Mesenchymal stem cell (in vitro differentiated cells and primary cell): ENCODE measurements around the gene CNGB1.
"Not testable (repeated sequence)": the region's sequence is repeated elsewhere in the genome, so short reads cannot be mapped to it uniquely, and the experiment has no call there.

Experiments used
- DNase-seq: peaks from one replicate; pipeline ENCODE4 v3.0.0-alpha.2; 2013
- H2AFZ ChIP-seq: one replicate; pipeline ENCODE4 v1.6.1; 2013; ENCODE audit warnings: low read depth, mild to moderate bottlenecking, control low read depth, inconsistent platforms, low read length, moderate library complexity
- H2AK5ac ChIP-seq: 2 replicates; pipeline ENCODE4 v1.6.1; 2013; ENCODE audit warnings: low read length, moderate library complexity, mild to moderate bottlenecking, inconsistent platforms; ENCODE audit not compliant: severe bottlenecking
- H2BK120ac ChIP-seq: one replicate; pipeline ENCODE4 v1.6.1; 2013; ENCODE audit warnings: low read depth, mild to moderate bottlenecking, inconsistent platforms, low read length, moderate library complexity
- H2BK12ac ChIP-seq, 2 experiments: one replicate each; pipeline ENCODE4 v1.6.1; 2013; ENCODE audit warnings: inconsistent platforms in 2 of 2, low read length in 2 of 2, mild to moderate bottlenecking in 2 of 2, moderate library complexity in 2 of 2, control low read depth in 1 of 2
- H2BK15ac ChIP-seq: one replicate; pipeline ENCODE4 v1.6.1; 2013; ENCODE audit warnings: mild to moderate bottlenecking, low read depth, inconsistent platforms; ENCODE audit not compliant: poor library complexity, severe bottlenecking
- H2BK5ac ChIP-seq: 2 replicates; pipeline ENCODE4 v1.6.1; 2013; ENCODE audit warnings: low read depth, mild to moderate bottlenecking, low read length, control low read depth, inconsistent platforms; ENCODE audit not compliant: poor library complexity, severe bottlenecking
- H3K14ac ChIP-seq, 2 experiments: one replicate each; pipeline ENCODE4 v1.6.1; 2013; ENCODE audit warnings: inconsistent platforms in 2 of 2, low read length in 2 of 2, control low read depth in 1 of 2, mild to moderate bottlenecking in 1 of 2, moderate library complexity in 1 of 2
- H3K18ac ChIP-seq, 2 experiments: one replicate each; pipeline ENCODE4 v1.6.1; 2013; ENCODE audit warnings: inconsistent platforms in 2 of 2, low read length in 2 of 2, control low read depth in 1 of 2, low read depth in 1 of 2, mild to moderate bottlenecking in 1 of 2
- H3K23ac ChIP-seq, 2 experiments: one replicate each; pipeline ENCODE4 v1.6.1; 2013; ENCODE audit warnings: inconsistent platforms in 2 of 2, low read length in 2 of 2, mild to moderate bottlenecking in 2 of 2, moderate library complexity in 2 of 2, control low read depth in 1 of 2
- H3K27ac ChIP-seq: 2 replicates; pipeline ENCODE4 v1.5.1; 2013; ENCODE audit warnings: mild to moderate bottlenecking, moderate library complexity, low read length, control low read depth, inconsistent platforms; ENCODE audit not compliant: poor library complexity, severe bottlenecking
- H3K27me3 ChIP-seq, 2 experiments: 2 replicates each; pipeline versions ENCODE4 v1.6.1 to v1.7.0; 2013; ENCODE audit warnings: low read length in 2 of 2, mild to moderate bottlenecking in 2 of 2, moderate library complexity in 2 of 2, control low read depth in 1 of 2, inconsistent platforms in 1 of 2; ENCODE audit not compliant: control insufficient read depth in 1 of 2, insufficient read depth in 1 of 2
- H3K36me3 ChIP-seq, 2 experiments: 2 replicates each; pipeline versions ENCODE4 v1.6.1 to v1.7.0; 2013; ENCODE audit warnings: low read length in 2 of 2, control low read depth in 1 of 2, inconsistent platforms in 1 of 2, low read depth in 1 of 2, mild to moderate bottlenecking in 1 of 2; ENCODE audit not compliant: insufficient read depth in 2 of 2, control insufficient read depth in 1 of 2
- H3K4ac ChIP-seq, 2 experiments: one replicate each; pipeline ENCODE4 v1.6.1; 2013; ENCODE audit warnings: inconsistent platforms in 2 of 2, low read length in 2 of 2, mild to moderate bottlenecking in 2 of 2, moderate library complexity in 2 of 2, control low read depth in 1 of 2, low read depth in 1 of 2
- H3K4me1 ChIP-seq: 2 replicates; pipeline ENCODE4 v1.6.1; 2013; ENCODE audit warnings: low read depth, low read length, control low read depth; ENCODE audit not compliant: control insufficient read depth, insufficient read depth
- H3K4me2 ChIP-seq: 2 replicates; pipeline ENCODE4 v1.6.1; 2013; ENCODE audit warnings: low read length, mild to moderate bottlenecking, inconsistent platforms; ENCODE audit not compliant: poor library complexity, severe bottlenecking
- H3K4me3 ChIP-seq, 2 experiments: 2 replicates each; pipeline versions ENCODE4 v1.5.1 to v1.7.0; 2013; ENCODE audit warnings: low read length in 2 of 2, mild to moderate bottlenecking in 2 of 2, control low read depth in 1 of 2, low read depth in 1 of 2; ENCODE audit not compliant: insufficient read depth in 1 of 2
- H3K79me1 ChIP-seq: replicated peaks from 2 replicates; pipeline ENCODE4 v1.6.1; 2013; ENCODE audit warnings: mild to moderate bottlenecking, control low read depth, low read length, inconsistent platforms; ENCODE audit not compliant: poor library complexity, severe bottlenecking
- H3K9ac ChIP-seq: 2 replicates; pipeline ENCODE4 v1.7.0; 2013; ENCODE audit warnings: mild to moderate bottlenecking, low read length, moderate library complexity
- H3K9me3 ChIP-seq: 2 replicates; pipeline ENCODE4 v1.7.0; 2013; ENCODE audit warnings: mild to moderate bottlenecking, low read length; ENCODE audit not compliant: control insufficient read depth
- H4K8ac ChIP-seq: one replicate; pipeline ENCODE4 v1.6.1; 2013; ENCODE audit warnings: inconsistent platforms, mild to moderate bottlenecking, low read length, moderate library complexity
- H4K91ac ChIP-seq: one replicate; pipeline ENCODE4 v1.6.1; 2013; ENCODE audit warnings: mild to moderate bottlenecking, low read length, inconsistent platforms
- WGBS: methylation state at CpG from one replicate; pipeline ENCODE4 v1.1.7; 2013; ENCODE audit warnings: mixed read lengths; 5-methylcytosine and 5-hydroxymethylcytosine counted together

CNGB1 gene

DNA sequence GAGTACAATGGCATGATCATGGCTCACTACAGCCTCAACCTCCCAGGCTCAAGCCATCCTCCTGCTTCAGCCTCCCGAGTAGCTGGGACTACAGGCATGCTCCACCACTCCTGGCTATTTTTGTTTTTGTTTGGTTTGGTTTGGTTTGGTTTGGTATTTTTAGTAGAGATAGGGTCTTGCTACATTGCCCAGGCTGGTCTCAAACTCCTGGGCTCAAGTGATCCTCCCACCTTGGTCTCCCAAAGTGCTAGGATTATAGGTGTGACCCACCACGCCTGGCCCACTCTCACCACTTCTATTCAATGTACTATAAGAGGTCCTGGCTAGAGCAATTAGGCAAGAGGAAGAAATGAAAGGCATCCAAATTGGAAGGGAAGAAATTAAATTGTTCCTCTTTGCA, 29.0 kb downstream of the CNGB1 start:
- not testable (repeated sequence) for H3K23ac ChIP-seq, H3K9me3 ChIP-seq, H3K9ac ChIP-seq

GRCh38 chr16:57941016-57941664, 29.8 kb downstream of the CNGB1 start:
- Histone ChIP-seq H3K27me3 (peaks cover 35 to 77% of the 10 kb centered on the region in 2 experiments), H3K9me3 (no peaks in the 10 kb centered on the region), H2BK12ac (no peak overlapping the region), H3K4me3 (no peak overlapping the region), H3K4ac (no peak overlapping the region), H2AK5ac (no peak overlapping the region), H2BK5ac (no peak overlapping the region), H3K79me1 (no peaks in the 10 kb centered on the region), H3K27ac (no peak overlapping the region), H2AFZ (no peak overlapping the region), H3K4me2 (no peak overlapping the region), H4K91ac (no peak overlapping the region), H2BK15ac (no peak overlapping the region), H3K18ac (no peak overlapping the region), H3K23ac (no peak overlapping the region), H4K8ac (no peak overlapping the region), H3K4me1 (no peaks in the 10 kb centered on the region), H3K9ac (no peak overlapping the region), H2BK120ac (no peak overlapping the region), H3K14ac (no peak overlapping the region), H3K36me3 (no peaks in the 10 kb centered on the region)
- WGBS, result 92% methylated on average over 9 of the region's 11 CpGs
- DNase-seq, result no peak

More for the DNA sequence above, 29.0 kb downstream of the CNGB1 start:
- not testable (repeated sequence) for H3K4me1 ChIP-seq, H3K36me3 ChIP-seq, H2AFZ ChIP-seq, DNase-seq, H4K91ac ChIP-seq, H3K27ac ChIP-seq, H3K18ac ChIP-seq, H4K8ac ChIP-seq, H2BK12ac ChIP-seq, H2BK120ac ChIP-seq, H2BK5ac ChIP-seq, H2AK5ac ChIP-seq, H3K4me3 ChIP-seq, H3K79me1 ChIP-seq, H3K4ac ChIP-seq, H2BK15ac ChIP-seq, H3K4me2 ChIP-seq, H3K14ac ChIP-seq
- no CpG with 5 or more reads among the region's 2 CpGs for WGBS
- H3K27me3 ChIP-seq, result peaks cover 41 to 77% of the 10 kb centered on the region in 2 experiments

DNA sequence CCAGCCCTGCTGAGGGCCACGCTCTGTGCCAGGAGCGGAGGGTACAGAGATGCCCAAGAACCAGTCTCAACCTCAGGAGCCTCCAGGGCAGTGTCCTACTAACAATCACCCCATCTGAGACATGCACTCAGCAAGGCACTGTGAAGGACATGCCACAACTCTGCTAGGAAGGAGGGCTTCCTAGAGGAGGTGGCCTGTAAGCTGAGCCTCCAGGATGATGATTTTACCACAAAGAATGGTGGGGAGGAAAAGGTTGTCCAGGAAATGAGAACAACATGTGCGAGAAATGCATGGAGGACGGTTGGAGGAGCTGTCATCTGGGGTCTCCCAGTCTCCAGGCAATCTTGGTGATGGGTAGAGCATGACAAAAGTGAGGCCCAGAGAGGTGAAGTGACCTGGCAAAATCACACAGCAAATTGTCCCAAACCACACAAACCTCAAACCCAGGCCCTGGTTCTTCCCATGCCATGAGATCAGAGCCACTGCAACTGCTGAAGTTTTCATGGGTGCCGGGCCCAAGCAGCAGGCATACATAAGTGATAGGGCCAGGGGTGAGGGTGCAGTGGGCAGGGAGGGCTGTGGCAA, 30.5 kb downstream of the CNGB1 start:
- no peak for DNase-seq
- H3K23ac ChIP-seq, result no peak overlapping the region
- H3K14ac ChIP-seq, result no peak overlapping the region
- H3K27me3 ChIP-seq, result peaks cover 29 to 76% of the 10 kb centered on the region in 2 experiments
- no peaks in the 10 kb centered on the region for H3K9me3 ChIP-seq
- no peak overlapping the region for H2BK120ac ChIP-seq
- H4K8ac ChIP-seq, result no peak overlapping the region
- H2AFZ ChIP-seq, result no peak overlapping the region
- no peak overlapping the region for H2AK5ac ChIP-seq
- no peak overlapping the region for H4K91ac ChIP-seq
- no peak overlapping the region for H2BK12ac ChIP-seq
- H3K9ac ChIP-seq, result no peak overlapping the region
- no peak overlapping the region for H2BK5ac ChIP-seq
- H2BK15ac ChIP-seq, result no peak overlapping the region
- no peak overlapping the region for H3K4ac ChIP-seq
- no peak overlapping the region for H3K18ac ChIP-seq
- H3K36me3 ChIP-seq, result no peaks in the 10 kb centered on the region
- WGBS, result 82% methylated on average over 3 of the region's 5 CpGs
- H3K79me1 ChIP-seq, result no peaks in the 10 kb centered on the region
- no peaks in the 10 kb centered on the region for H3K4me1 ChIP-seq
- no peak overlapping the region for H3K27ac ChIP-seq
- H3K4me3 ChIP-seq, result no peak overlapping the region
- H3K4me2 ChIP-seq, result no peak overlapping the region

DNA sequence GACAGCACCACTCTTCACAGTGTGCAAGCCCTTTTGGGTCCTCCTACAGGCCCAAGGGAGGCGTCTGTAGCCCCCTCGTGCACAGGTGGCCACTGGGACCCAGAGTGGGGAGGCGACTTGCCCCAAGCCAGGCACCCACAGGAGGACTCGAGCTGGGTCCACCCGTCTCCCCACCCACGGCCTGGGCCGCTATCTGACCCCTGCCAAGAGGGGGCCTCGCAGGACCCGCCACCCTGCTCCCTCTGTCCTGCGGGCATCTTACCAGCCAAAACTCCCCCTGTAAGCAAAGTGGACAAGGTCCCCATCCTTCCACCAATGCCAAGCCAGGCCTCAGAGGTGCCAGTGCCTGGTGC, 31.1 kb downstream of the CNGB1 start:
- H2AFZ ChIP-seq, result no peak overlapping the region
- no peak overlapping the region for H2AK5ac ChIP-seq
- H4K91ac ChIP-seq, result no peak overlapping the region
- H3K9ac ChIP-seq, result no peak overlapping the region
- no peak for DNase-seq
- H3K4me2 ChIP-seq, result no peak overlapping the region
- no peaks in the 10 kb centered on the region for H3K4me1 ChIP-seq
- H3K9me3 ChIP-seq, result no peaks in the 10 kb centered on the region
- no peak overlapping the region for H3K4me3 ChIP-seq
- H4K8ac ChIP-seq, result no peak overlapping the region
- H3K14ac ChIP-seq, result peak overlapping the region in 1 of 2 experiments; percentile 13
- H2BK12ac ChIP-seq, result no peak overlapping the region
- no peak overlapping the region for H2BK5ac ChIP-seq
- H2BK120ac ChIP-seq, result no peak overlapping the region
- no peak overlapping the region for H3K4ac ChIP-seq
- H3K27ac ChIP-seq, result no peak overlapping the region
- H3K18ac ChIP-seq, result no peak overlapping the region
- no peak overlapping the region for H3K23ac ChIP-seq
- no peaks in the 10 kb centered on the region for H3K36me3 ChIP-seq
- peaks cover 25 to 70% of the 10 kb centered on the region in 2 experiments for H3K27me3 ChIP-seq
- no peaks in the 10 kb centered on the region for H3K79me1 ChIP-seq
- 91% methylated on average over 10 of the region's 10 CpGs for WGBS
- H2BK15ac ChIP-seq, result no peak overlapping the region
